Fibroblast of lung (primary cell): Measurements from ENCODE around the gene OR4C6.

ENCODE experiments used
- CTCF ChIP-seq, 2 donors: IDR thresholded peaks in 1 of 2; conservative IDR thresholded peaks in 1 of 2; 1 replicate in 1 of 2; 2 replicates in 1 of 2; pipeline ENCODE4 v1.5.1; 2011 to 2012; ENCODE audit warnings: low read length in 2 of 2, control low read depth in 1 of 2, inconsistent platforms in 1 of 2, low read depth in 1 of 2, mild to moderate bottlenecking in 1 of 2
- EZH2 ChIP-seq: IDR thresholded peaks from 2 replicates; pipeline ENCODE4 v1.5.1; 2012; ENCODE audit warnings: low read length, control low read depth, mild to moderate bottlenecking; ENCODE audit errors: missing control alignments

- TF ChIP-seq CTCF (conservative IDR thresholded peaks at IDR 0.05 in 1 of 2, IDR thresholded peaks at IDR 0.05 in 1 of 2; ENCODE audit: low read depth in 1 of 2, low read length in 2 of 2): no peak
- TF ChIP-seq EZH2: no peak
These were observed at the start of gene OR4C6 for GRCh38 chr11:55661901-55662300.
